Prostate gland (tissue), 2 donors: ENCODE measurements around the gene MVP. TPM values are rescaled to one million over a fixed set of nuclear protein-coding genes. Genes with fewer than 3 reads are reported as not detected.

Source experiments
- DNase-seq: peaks from one replicate; pipeline ENCODE4 v3.0.0-alpha.2; 2019; ENCODE audit warnings: low spot score
- H3K27ac ChIP-seq, 2 donors: fragments of 200-600 bp; sonication (generic); 2 replicates each; pipeline ENCODE4 v1.5.1; 2017 to 2019
- H3K27me3 ChIP-seq: fragments of 200-600 bp; sonication (generic); replicated peaks from 2 replicates; pipeline ENCODE4 v1.5.1; 2019; ENCODE audit not compliant: insufficient read depth
- H3K36me3 ChIP-seq, 2 donors: fragments of 200-600 bp; sonication (generic); 1 replicate in 1 of 2; 2 replicates in 1 of 2; pipeline versions ENCODE4 v1.5.1 to v1.8.1; 2017 to 2019
- H3K4me1 ChIP-seq: fragments of 200-600 bp; sonication (generic); replicated peaks from 2 replicates; pipeline ENCODE4 v1.5.1; 2019
- H3K4me3 ChIP-seq, 2 donors: fragments of 200-600 bp; sonication (generic); 2 replicates each; pipeline ENCODE4 v1.5.1; 2017 to 2019
- H3K9me3 ChIP-seq: fragments of 200-600 bp; sonication (generic); 2 replicates; pipeline ENCODE4 v1.5.1; 2017
- CTCF ChIP-seq, 4 experiments: fragments of 200-600 bp in 2 of 4; fragments of 450-650 bp in 2 of 4; sonication (generic) in 2 of 4; IDR thresholded peaks; 1 replicate in 3 of 4; 2 replicates in 1 of 4; pipeline ENCODE4 v1.5.1; 2016 to 2019; ENCODE audit warnings: antibody characterized with exemption in 4 of 4, mild to moderate bottlenecking in 2 of 4, moderate library complexity in 2 of 4
- POLR2A ChIP-seq: fragments of 450-650 bp; IDR thresholded peaks from one replicate; pipeline ENCODE4 v1.6.1; 2016; ENCODE audit warnings: antibody characterized with exemption, mild to moderate bottlenecking
- POLR2AphosphoS5 ChIP-seq: sonication (generic); formaldehyde crosslinking; IDR thresholded peaks from one replicate; pipeline ENCODE4 v1.6.1; 2017; ENCODE audit warnings: antibody characterized with exemption
- WGBS: methylation state at CpG from one replicate; pipeline ENCODE4 v1.1.5; 2018; 5-methylcytosine and 5-hydroxymethylcytosine counted together
- intact Hi-C: fragments of 100-400 bp; cut with DNase I; formaldehyde crosslinking; loops from one replicate; pipeline ENCODE4 v1.14.2; 2022
- total RNA-seq, 2 donors: library from RNA; depleted of rRNA; stranded (reverse); fragments of >200 nt; gene quantifications; one replicate each; pipeline ENCODE4 v1.1.0, GENCODE V29; 2016

MVP gene
- total RNA-seq, 2 donors from 2014 or later: 59.3 to 247 TPM

GRCh38 chr16:29813644-29814562 is 6.4 kb upstream of the MVP start:
- H3K4me3 ChIP-seq: no peak overlapping the region
- no peak for DNase-seq
- no peak for TF ChIP-seq POLR2A
- no peak for TF ChIP-seq CTCF (IDR thresholded peaks at IDR 0.05)
- no peak for TF ChIP-seq POLR2AphosphoS5
- peak overlapping the region in 1 of 2 donors; percentile 96 for H3K27ac ChIP-seq
- H3K9me3 ChIP-seq: no peaks in the 10 kb centered on the region
- intact Hi-C loops: loop anchor here (5.0 kb wide), 1 partner anchor 183 kb away; the partner anchor contains the start of genes HIRIP3 and INO80E
- no peaks in the 10 kb centered on the region for H3K27me3 ChIP-seq
- H3K4me1 ChIP-seq: peaks cover 24% of the 10 kb centered on the region
- H3K36me3 ChIP-seq: peaks cover 0 to 2% of the 10 kb centered on the region in 2 donors
- WGBS: 68% methylated on average over 24 of the region's 24 CpGs

GRCh38 chr16:29814592-29814991 is 5.7 kb upstream of the MVP start:
- TF ChIP-seq CTCF (IDR thresholded peaks at IDR 0.05): no peak
- no peak for TF ChIP-seq POLR2A
- no peak for TF ChIP-seq POLR2AphosphoS5
- Histone ChIP-seq H3K9me3 (no peaks in the 10 kb centered on the region), H3K36me3 (peaks cover 0 to 2% of the 10 kb centered on the region in 2 donors), H3K4me1 (peaks cover 17% of the 10 kb centered on the region), H3K27ac (peak overlapping the region in 1 of 2 donors; percentile 96), H3K4me3 (no peak overlapping the region), H3K27me3 (no peaks in the 10 kb centered on the region)
- intact Hi-C loops: loop anchor here (5.0 kb wide), 1 partner anchor 183 kb away; the partner anchor contains the start of genes HIRIP3 and INO80E
- 65% methylated on average over 5 of the region's 5 CpGs for WGBS
- no peak for DNase-seq

- Histone ChIP-seq H3K4me1 (peaks cover 12% of the 10 kb centered on the region), H3K4me3 (peak overlapping the region; percentile 63 to 77), H3K9me3 (no peaks in the 10 kb centered on the region), H3K27ac (peak overlapping the region; percentile 96 to 98), H3K27me3 (no peaks in the 10 kb centered on the region), H3K36me3 (no peaks in the 10 kb centered on the region)
- TF ChIP-seq POLR2AphosphoS5: no peak
- TF ChIP-seq POLR2A: no peak
- TF ChIP-seq CTCF (IDR thresholded peaks at IDR 0.05): no peak
- no peak for DNase-seq
- intact Hi-C loops: loop anchor here (5.0 kb wide), 1 partner anchor 47 kb away; the partner anchor contains the start of gene CDIPT
- 6% methylated on average over 38 of the region's 39 CpGs for WGBS
Measured at GRCh38 chr16:29815032-29815721, 5.1 kb upstream of the MVP start.

GRCh38 chr16:29815793-29816693 is 4.2 kb upstream of the MVP start, which contains the start of gene PAGR1:
PAGR1 (plus strand) TSS chr16:29816152; CDS start chr16:29816526, 374 bp downstream.
- peak; percentile 98 for TF ChIP-seq POLR2AphosphoS5
- TF ChIP-seq POLR2A: peak; percentile 76
- TF ChIP-seq CTCF (IDR thresholded peaks at IDR 0.05): peak; percentile 89 to 95 (median 94)
- intact Hi-C loops: loop anchor here (5.0 kb wide), 1 partner anchor 46 kb away; the partner anchor contains the start of gene CDIPT
- Histone ChIP-seq H3K4me3 (peak within 1 kb of the TSS; percentile 63 to 77), H3K27me3 (no peaks in the 10 kb centered on the region), H3K36me3 (no peaks in the 10 kb centered on the region), H3K9me3 (no peaks in the 10 kb centered on the region), H3K4me1 (peaks cover 4% of the 10 kb centered on the region), H3K27ac (peak within 1 kb of the TSS; percentile 96 to 98)
- WGBS: under 1% methylated on average over 68 of the region's 70 CpGs
- DNase-seq: peak; percentile 98
